ENCODE results near the gene LAMA3.

GRCh38 chr18:23763343-23763742, 74.1 kb downstream of the LAMA3 start:
- TF ChIP-seq POLR2A (IDR thresholded peaks at IDR 0.05), result no peak
- no peak for TF ChIP-seq CTCF (IDR thresholded peaks at IDR 0.05)
